Globus pallidus (tissue), 1 donor: Measurements from ENCODE around the gene CREBBP.

Experiments
- DNase-seq: peaks from one replicate; pipeline ENCODE4 v3.0.0-alpha.2; 2015; ENCODE audit warnings: low spot score

The CREBBP gene

GRCh38 chr16:3797904-3798811, 82.4 kb downstream of the CREBBP start:
- no peak for DNase-seq

DNA sequence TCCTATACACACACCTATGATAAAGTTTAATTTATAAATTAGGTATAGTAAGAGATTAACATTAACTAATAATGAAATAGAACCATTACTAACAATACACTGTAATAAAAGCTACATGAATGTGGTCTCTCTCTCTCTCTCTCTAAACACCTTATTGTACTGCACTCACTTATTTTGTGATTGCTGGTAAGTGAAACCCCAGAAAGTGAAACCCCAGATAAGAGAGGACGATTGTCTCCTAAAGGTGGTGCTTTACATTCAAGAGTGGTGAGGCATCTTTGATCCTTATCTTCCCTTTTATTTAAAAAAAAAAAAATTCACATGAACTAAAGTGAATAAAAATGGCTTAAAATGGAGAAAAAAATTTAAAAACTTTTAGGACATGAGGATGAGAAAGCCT, 83.0 kb downstream of the CREBBP start:
- no peak for DNase-seq

DNA sequence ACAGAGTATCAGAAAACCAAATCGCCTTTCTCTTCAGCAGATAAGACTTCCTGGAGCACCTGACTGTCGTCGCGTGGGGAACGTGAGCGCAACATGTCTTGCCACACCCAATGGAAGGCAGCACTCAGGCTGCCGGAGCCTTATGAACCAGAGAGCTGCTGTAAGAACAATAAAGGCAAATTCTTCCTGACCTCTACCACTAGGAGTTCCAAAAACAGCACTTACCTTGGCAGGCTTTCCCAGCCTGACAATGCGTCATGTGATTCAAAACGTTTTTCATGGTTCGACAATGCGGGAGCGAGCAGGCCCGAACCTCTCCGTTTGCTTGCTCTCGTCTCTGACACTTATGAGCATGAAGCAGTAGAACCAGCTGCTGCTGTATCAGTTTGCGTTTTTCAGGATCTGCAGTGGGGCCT, 87.3 kb downstream of the CREBBP start:
- peak; percentile 15 for DNase-seq

DNA sequence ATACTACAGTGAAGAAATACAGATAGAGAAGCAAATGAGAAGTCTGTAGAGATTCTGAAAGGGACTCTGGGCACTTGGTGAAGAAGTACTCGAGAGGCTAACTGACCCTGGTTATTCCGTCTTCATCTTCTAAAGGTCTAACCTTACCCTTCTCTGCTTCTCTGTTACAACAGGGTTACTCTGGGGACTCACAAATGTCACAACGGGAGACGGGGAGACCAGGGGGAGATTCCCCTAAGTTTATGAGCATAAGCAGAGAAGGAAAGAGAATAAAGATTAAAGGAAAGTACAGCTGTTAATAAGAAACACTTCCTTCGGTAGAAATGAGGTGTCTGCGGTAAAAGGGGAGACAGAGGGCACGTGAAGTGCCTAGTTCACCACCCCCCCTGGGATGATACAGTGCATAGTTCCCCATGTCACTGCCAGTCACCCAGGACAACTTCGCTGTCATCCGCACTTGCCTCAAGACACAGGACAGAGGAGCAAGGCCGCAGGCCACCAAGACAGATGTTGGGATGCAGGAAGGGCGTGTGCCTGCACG, 88.0 kb downstream of the CREBBP start:
- no peak for DNase-seq

DNA sequence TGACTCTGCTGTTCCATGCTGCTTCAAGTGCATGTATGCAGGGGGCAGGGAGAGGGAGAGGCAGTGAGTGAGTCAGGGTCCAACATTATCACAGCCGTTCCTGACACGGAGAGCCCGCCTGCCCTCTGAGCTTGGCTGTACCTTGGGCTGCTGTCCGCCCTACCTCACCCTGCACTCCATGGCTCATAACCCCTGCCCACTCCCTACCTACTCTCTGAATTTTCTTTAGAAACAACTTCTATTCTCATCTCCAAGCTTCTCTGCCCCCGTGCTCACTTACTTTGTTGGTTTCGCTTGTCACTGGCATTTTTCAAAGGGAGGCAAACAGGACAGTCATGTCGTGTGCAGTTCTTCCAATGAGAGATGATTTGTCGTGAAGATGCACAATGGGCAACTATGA, 88.8 kb downstream of the CREBBP start:
- no peak for DNase-seq

- DNase-seq: no peak
These were observed 91.0 kb downstream of the CREBBP start for GRCh38 chr16:3789375-3790099.

DNA sequence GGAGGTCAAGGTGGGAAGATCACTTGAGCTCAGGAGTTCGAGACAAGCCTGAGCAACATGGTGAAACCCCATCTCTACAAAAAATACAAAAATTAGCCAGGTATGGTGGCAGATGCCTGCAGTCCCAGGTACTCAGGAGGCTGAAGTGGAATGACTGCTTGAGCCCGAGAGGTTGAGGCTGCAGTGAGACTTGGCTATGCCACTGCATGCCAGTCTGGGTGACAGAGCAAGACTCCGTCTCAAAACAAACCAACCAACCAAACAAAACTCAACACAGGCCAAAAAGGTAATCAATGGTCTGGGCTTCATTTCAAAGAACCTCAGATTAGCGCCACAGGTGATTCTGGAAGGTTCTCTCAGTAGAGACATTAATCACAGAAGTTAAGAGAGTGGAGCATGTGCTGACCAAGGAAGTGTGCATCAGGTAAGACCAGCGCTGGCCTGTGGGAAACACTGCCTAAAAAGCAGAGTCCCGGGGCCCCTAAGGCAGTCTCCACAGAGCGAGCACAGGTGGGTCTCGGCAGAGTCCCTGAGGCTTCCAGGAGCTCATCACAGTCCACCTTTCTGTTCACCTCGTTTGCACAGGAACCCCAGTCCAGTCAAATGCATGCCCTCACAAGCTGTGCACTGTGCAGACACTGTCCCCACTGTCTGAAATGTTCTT, 91.7 kb downstream of the CREBBP start:
- no peak for DNase-seq

GRCh38 chr16:3787924-3788661, 92.4 kb downstream of the CREBBP start:
- no peak for DNase-seq

GRCh38 chr16:3785413-3785812, 95.1 kb downstream of the CREBBP start:
- DNase-seq: no peak

GRCh38 chr16:3783516-3783915, 97.0 kb downstream of the CREBBP start:
- no peak for DNase-seq

DNA sequence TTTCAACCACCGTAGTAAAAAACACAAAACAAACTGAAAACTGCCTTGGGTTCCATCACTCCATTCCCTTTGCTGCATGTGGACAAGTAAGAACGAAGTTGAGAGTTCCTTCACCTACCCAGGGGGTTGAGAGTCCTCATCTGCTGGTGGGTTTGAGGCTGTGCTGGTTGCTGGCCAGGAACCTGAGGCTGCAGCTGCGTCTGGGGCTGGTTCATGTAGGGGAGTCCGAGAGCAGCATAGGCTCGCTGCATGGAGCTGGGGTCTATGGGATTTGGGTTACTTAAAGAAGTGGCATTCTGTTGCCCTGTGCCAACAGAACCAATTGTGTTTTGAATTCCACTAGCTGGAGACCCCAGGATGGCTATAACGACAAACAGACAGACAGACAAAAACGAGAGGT, 97.9 kb downstream of the CREBBP start:
- no peak for DNase-seq

GRCh38 chr16:3781421-3781820, 99.1 kb downstream of the CREBBP start:
- no peak for DNase-seq

- DNase-seq: no peak
These were observed 99.9 kb downstream of the CREBBP start for GRCh38 chr16:3780570-3780969.

- DNase-seq: no peak
These were observed 104.2 kb downstream of the CREBBP start for GRCh38 chr16:3776316-3776715.

DNA sequence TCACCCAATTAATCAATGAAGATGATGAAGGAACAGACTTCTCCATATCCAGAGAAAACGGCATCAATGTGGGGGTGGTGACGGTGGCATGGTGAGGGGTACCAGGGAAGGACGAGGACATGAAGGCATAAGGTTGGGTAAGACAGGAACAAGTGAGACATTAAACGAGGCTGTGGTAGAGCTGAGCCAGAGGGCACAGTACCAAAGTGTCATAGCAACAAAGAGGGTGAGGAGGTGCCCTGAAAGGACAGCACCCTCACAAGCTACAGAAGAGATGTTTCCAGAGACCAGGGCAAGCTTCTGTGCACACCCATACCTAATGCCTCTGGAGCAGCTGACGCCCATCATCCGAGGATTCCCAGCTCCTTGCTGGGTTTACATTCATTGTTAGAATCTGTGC, 105.7 kb downstream of the CREBBP start:
- no peak for DNase-seq

- peak; percentile 52 for DNase-seq
These were observed 106.3 kb downstream of the CREBBP start for GRCh38 chr16:3774156-3774767.

GRCh38 chr16:3773663-3774062, 106.8 kb downstream of the CREBBP start:
- no peak for DNase-seq

- no peak for DNase-seq
These were observed 109.0 kb downstream of the CREBBP start for GRCh38 chr16:3771513-3771912.

- DNase-seq: no peak
These were observed 110.0 kb downstream of the CREBBP start for GRCh38 chr16:3770530-3770929.

- DNase-seq: no peak
These were observed 110.6 kb downstream of the CREBBP start for GRCh38 chr16:3769942-3770341.

- no peak for DNase-seq
These were observed 111.5 kb downstream of the CREBBP start for GRCh38 chr16:3769013-3769412.
